HG03060 (cell line): ENCODE measurements around the gene GPD2.
"Not testable (repeated sequence)": the region's sequence is repeated elsewhere in the genome, so short reads cannot be mapped to it uniquely, and the experiment has no call there.

ENCODE experiments used
- ATAC-seq: cut with Tn5 transposase; IDR thresholded peaks from one replicate; pipeline ENCODE4 v1.9.1; 2021; ENCODE audit warnings: low read depth, moderate number of reproducible peaks; ENCODE audit not compliant: unreplicated experiment

The GPD2 gene

GRCh38 chr2:156473445-156473844 is 37.3 kb downstream of the GPD2 start:
- no peak for ATAC-seq

- ATAC-seq = no peak
Observed at GRCh38 chr2:156474401-156474800, 38.2 kb downstream of the GPD2 start.

- no peak for ATAC-seq
Observed at GRCh38 chr2:156476021-156476849, 40.1 kb downstream of the GPD2 start.

GRCh38 chr2:156476850-156477206 is 40.6 kb downstream of the GPD2 start:
- peak; percentile 78 for ATAC-seq

- no peak for ATAC-seq
Observed at GRCh38 chr2:156480376-156480775, 44.2 kb downstream of the GPD2 start.

GRCh38 chr2:156481312-156481711 is 45.1 kb downstream of the GPD2 start:
- no peak for ATAC-seq

- no peak for ATAC-seq
Observed at GRCh38 chr2:156483741-156484173, 47.6 kb downstream of the GPD2 start.

- no peak for ATAC-seq
Observed at GRCh38 chr2:156486147-156486546, 50.0 kb downstream of the GPD2 start.

- no peak for ATAC-seq
Observed at GRCh38 chr2:156486614-156487013, 50.4 kb downstream of the GPD2 start.

GRCh38 chr2:156489195-156489594 is 53.0 kb downstream of the GPD2 start:
- ATAC-seq = no peak

- ATAC-seq = no peak
Observed at GRCh38 chr2:156489750-156490465, 53.7 kb downstream of the GPD2 start.

GRCh38 chr2:156490466-156490840 is 54.3 kb downstream of the GPD2 start:
- ATAC-seq = no peak

GRCh38 chr2:156491176-156491575 is 55.0 kb downstream of the GPD2 start:
- no peak for ATAC-seq

- no peak for ATAC-seq
Observed at GRCh38 chr2:156492979-156493378, 56.8 kb downstream of the GPD2 start.

GRCh38 chr2:156495998-156496397 is 59.8 kb downstream of the GPD2 start:
- ATAC-seq = not testable (repeated sequence)

- ATAC-seq = peak; percentile 49
Observed at GRCh38 chr2:156505696-156506095, 69.5 kb downstream of the GPD2 start.

GRCh38 chr2:156511122-156511521 is 74.9 kb downstream of the GPD2 start:
- no peak for ATAC-seq

- ATAC-seq = no peak
Observed at GRCh38 chr2:156511803-156512202, 75.6 kb downstream of the GPD2 start.

- ATAC-seq = no peak
Observed at GRCh38 chr2:156512451-156512850, 76.3 kb downstream of the GPD2 start.

- no peak for ATAC-seq
Observed at GRCh38 chr2:156513219-156513618, 77.0 kb downstream of the GPD2 start.

- no peak for ATAC-seq
Observed at GRCh38 chr2:156517419-156517818, 81.2 kb downstream of the GPD2 start.

- no peak for ATAC-seq
Observed at GRCh38 chr2:156518138-156518537, 82.0 kb downstream of the GPD2 start.
